ENCODE results near the gene C2CD2L.
"Not testable (repeated sequence)": the region's sequence is repeated elsewhere in the genome, so short reads cannot be mapped to it uniquely, and the experiment has no call there.

C2CD2L gene

GRCh38 chr11:119106564-119107537 lies at the start of gene C2CD2L:
Gene C2CD2L, plus strand, starts transcription at chr11:119107344. Its CDS starts 398 bp downstream, at chr11:119107742.
- DNase-seq, result peak; percentile 97

DNA sequence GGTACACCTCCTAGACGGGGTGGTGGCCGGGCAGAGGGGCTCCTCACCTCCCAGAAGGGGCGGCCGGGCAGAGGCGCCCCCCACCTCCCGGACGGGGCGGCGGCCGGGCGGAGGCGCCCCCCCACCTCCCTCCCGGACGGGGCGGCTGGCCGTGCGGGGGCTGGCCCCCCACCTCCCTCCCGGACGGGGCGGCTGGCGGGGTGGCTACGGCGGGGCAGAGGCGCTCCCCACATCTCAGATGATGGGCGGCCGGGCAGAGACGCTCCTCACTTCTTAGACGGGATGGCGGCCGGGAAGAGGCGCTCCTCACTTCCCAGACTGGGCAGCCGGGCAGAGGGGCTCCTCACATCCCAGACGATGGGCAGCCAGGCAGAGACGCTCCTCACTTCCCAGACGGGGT lies 48.0 kb upstream of the C2CD2L start:
- DNase-seq, result not testable (repeated sequence)

DNA sequence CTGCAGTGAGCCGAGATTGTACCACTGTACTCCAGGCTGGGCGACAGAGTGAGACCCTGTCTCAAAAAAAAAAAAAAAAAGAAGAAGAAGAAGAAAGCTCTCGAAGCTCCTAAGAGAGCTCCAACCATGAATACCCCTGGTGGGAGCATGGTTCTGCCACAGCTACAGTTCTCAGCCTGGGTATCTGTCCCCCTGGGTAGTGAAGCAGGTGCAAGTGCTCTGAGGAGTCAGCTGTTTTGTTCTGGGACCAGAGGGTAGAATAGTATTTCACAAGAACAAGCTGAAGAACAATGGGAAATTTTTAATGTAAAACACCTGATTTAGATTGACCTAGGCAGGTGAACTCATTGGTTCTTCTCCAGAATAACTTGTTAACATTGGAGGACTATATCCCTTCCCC lies 45.9 kb upstream of the C2CD2L start:
- no peak for DNase-seq

DNA sequence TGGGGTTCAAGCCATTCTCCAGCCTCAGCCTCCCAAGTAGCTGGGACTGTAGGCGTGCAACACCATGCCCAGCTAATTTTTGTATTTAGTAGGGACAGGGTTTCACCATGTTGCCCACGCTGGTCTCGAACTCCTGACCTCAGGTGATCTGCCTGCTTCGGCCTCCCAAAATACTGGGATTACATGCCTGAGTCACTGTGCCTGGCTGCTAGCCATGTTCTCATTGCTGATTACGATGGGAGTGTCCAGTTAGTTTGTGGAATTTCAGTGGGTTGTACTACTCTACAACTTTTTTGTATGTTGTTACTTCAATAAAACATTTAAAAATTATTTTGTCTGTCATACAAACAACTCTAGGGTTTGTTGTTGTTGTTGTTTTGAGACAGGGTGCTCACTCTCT lies 44.4 kb upstream of the C2CD2L start:
- DNase-seq, result no peak

- peak; percentile 61 for DNase-seq
Observed at GRCh38 chr11:119065369-119065768, 41.8 kb upstream of the C2CD2L start.

DNA sequence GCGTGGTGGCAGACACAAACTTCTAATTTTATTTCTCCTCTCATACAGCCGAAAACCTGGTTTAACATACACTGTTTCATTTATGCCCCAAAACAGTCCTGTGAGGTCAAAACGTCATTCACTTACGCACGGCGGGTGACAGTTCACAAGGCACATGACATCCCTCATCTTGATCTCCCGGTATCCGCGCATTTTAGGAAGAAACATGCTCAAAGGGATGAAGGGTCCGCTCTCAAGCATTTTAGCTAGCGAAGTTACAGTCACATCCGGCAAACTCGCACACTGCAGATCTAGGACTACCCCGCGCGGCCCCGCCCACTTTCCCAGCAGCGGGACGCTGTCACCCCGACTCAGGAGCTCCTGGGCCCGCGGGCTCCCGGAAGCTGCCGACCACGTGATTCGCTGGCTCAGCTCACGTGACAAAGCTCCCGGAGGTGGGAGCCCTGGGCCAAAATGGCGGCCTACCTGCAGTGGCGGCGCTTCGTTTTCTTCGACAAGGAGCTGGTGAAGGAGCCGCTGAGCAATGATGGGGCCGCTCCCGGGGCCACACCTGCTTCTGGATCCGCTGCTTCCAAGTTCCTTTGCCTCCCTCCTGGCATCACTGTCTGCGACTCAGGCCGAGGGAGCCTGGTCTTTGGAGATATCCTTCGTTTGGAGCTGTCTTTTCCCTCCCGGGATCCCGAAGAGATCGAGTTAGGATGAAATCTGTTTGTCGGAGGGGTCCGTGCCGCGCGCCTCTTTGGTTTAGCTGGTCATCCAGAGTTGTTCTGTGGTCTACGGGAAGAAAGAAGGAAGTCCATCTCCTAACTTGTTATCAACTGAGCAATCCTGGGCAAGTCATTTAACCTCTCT lies 39.5 kb upstream of the C2CD2L start, which contains the start of gene VPS11:
VPS11 (plus strand) TSS at position 448 of the 852 bp plus-strand sequence; CDS start at position 454, 6 bp downstream.
- DNase-seq, result peak; percentile 99

DNA sequence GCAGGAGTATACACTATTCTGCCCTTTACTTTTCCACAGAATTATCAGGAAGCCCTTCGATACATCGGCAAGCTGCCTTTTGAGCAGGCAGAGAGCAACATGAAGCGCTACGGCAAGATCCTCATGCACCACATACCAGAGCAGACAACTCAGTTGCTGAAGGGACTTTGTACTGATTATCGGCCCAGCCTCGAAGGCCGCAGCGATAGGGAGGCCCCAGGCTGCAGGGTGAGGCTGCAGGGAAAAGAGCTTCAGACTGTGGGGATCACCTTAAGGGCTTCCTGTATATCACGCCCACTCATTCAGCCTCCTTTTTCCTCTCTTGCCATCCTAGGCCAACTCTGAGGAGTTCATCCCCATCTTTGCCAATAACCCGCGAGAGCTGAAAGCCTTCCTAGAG lies 29.3 kb upstream of the C2CD2L start:
- no peak for DNase-seq

- no peak for DNase-seq
Observed at GRCh38 chr11:119078675-119079420, 28.3 kb upstream of the C2CD2L start.

DNA sequence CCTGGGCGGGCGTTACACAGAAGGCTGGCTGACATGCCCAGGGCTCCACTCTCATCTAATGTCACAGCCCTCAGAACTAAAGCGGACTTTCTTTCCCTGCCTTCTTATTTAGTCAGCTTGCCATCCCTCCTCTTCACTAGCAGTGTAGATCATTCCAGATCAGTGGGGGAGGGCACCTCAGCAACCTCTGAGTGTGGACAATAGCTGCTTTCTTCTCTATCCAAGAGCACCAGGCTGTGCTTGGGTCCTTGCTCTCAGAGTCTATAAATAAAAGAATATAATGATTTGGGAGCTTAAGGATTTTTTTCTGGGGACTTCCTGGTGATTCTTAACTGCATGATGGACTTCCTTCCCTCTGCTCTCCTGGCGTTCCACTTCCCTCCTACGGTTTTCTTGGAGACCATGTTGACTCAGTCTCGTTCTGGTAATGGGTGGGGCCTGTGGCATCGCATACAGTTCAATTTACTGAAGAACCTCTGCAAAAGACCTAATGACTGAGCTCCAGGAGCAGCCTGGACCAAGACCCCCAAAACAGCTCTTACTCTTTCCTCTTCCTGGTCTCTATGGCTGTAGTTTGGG lies 25.4 kb upstream of the C2CD2L start:
- DNase-seq, result no peak

DNA sequence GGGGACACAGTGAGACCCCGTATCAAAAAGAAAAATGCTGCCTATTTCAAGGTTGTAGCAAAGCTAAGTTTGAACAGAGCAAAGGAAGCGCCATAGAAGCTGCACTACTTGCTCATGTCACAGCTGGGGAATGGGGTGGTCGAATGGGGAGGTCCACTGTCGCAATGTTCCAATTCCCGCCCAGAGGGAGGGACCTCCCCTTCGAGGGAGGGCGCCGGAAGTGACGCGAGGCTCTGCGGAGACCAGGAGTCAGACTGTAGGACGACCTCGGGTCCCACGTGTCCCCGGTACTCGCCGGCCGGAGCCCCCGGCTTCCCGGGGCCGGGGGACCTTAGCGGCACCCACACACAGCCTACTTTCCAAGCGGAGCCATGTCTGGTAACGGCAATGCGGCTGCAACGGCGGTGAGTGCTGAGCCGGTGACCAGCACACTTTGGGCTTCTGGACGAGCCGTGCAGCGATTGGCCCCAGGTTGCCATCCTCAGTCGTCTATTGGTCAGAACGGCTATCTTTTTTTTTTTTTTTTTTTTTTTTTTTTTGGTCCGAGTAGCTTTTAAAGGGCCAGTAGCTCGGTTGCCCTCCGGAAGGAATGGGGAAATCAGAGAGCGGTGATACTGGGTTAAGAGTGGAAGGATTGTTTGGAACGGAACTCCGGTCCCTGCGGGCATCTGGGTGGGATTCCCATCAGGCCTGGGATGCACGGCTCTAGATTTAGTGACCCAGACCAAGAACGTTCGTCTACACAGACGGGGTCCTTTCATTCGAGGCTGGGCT lies 22.3 kb upstream of the C2CD2L start, which contains the start of gene HMBS:
HMBS (plus strand) TSS at position 219 of the 774 bp plus-strand sequence; CDS start at position 372, 153 bp downstream.
- DNase-seq, result peak; percentile 81

DNA sequence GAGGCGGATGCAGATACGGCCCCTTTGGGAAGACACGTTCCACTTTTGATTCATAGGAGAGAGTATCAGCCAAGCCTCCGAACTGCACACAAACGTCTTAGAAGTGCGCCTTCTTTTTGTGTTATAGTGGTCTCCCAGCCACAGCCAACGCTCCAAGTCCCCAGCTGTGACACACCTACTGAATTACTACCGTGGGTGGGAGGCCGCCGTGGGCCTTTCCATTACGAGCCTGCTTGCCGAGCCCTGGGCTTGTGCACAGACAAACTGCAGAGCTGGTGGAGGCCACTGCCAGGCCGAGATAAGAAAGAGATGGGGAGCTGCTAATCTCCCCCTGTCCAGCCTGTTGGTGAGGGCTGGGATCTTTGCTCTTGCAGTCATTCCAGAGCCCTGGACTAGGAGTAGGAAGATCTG lies 21.7 kb upstream of the C2CD2L start:
- no peak for DNase-seq

GRCh38 chr11:119087123-119087522 lies 20.0 kb upstream of the C2CD2L start:
- no peak for DNase-seq

GRCh38 chr11:119087747-119088241 lies 19.4 kb upstream of the C2CD2L start:
- no peak for DNase-seq

GRCh38 chr11:119088406-119088805 lies 18.7 kb upstream of the C2CD2L start:
- no peak for DNase-seq

- no peak for DNase-seq
Observed at GRCh38 chr11:119089319-119089718, 17.8 kb upstream of the C2CD2L start.

- DNase-seq, result peak; percentile 64
Observed at GRCh38 chr11:119091178-119091577, 16.0 kb upstream of the C2CD2L start.

DNA sequence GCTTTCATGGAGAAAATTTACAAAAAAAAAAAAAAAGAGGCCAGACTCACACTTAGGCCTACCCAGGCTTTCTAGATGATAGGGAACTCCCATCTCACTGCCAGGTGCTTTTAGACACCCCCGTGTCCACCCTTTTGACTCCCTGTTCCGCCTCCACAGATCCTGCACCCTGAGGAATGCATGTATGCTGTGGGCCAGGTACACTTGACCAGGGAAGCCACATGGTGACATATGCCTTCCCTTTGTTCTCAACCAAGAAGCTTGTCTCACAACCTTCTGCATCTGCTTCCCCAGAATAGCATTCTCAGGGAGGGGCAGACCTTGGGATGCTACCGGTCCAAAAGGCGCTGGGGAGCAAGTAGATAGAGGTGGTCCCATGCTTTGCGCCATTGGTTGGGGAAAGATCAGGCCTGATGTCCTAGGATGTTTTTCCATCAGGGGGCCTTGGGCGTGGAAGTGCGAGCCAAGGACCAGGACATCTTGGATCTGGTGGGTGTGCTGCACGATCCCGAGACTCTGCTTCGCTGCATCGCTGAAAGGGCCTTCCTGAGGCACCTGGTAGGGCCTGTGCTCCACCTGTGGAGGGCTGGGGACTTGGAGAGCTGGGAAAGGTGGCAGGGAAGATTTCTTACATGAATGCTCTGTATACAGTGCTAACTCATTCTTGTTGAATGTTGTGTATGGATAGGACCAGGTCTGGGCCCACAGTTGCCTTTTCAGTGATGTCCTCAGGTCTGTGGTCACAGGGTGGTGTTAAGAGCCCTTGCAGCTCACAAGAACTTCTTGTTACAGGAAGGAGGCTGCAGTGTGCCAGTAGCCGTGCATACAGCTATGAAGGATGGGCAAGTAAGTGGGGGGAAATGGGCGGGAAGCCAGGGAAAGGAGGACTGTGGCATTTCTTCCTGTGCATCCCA lies 14.9 kb upstream of the C2CD2L start:
- no peak for DNase-seq

- DNase-seq, result no peak
Observed at GRCh38 chr11:119092880-119093842, 14.0 kb upstream of the C2CD2L start.
